Panc1 (cell line): ENCODE measurements around the gene BTBD17.

ENCODE experiments used
- TCF7L2 ChIP-seq: IDR thresholded peaks from 2 replicates; pipeline ENCODE4 v1.6.1; 2011; ENCODE audit warnings: mild to moderate bottlenecking, low read depth, low read length, inconsistent platforms
- TF ChIP-seq, protein P1 (sequence below): fragments of 450-650 bp; IDR thresholded peaks from 2 replicates; pipeline ENCODE4 v1.5.1; 2017; ENCODE audit warnings: mild to moderate bottlenecking

DNA sequence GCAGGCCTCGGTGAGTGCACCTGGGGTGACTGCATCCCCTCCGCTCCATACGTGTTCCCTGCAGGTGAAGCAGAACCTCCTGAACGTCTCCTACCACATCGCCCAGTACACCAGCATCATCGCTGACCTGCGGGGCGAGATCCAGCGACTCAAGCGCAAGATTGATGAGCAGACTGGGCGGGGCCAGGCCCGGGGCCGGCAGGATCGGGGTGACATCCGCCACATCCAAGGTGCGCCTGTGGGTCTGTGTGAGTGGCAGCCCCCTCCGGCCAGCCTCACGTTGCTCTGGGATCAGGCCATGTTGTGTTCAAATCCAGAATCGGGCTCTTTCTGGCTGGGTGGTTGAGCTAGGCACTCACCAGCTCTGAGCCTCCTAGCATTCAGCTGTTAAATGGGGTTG, 12.5 kb downstream of the BTBD17 start:
- TF ChIP-seq, protein P1, sequence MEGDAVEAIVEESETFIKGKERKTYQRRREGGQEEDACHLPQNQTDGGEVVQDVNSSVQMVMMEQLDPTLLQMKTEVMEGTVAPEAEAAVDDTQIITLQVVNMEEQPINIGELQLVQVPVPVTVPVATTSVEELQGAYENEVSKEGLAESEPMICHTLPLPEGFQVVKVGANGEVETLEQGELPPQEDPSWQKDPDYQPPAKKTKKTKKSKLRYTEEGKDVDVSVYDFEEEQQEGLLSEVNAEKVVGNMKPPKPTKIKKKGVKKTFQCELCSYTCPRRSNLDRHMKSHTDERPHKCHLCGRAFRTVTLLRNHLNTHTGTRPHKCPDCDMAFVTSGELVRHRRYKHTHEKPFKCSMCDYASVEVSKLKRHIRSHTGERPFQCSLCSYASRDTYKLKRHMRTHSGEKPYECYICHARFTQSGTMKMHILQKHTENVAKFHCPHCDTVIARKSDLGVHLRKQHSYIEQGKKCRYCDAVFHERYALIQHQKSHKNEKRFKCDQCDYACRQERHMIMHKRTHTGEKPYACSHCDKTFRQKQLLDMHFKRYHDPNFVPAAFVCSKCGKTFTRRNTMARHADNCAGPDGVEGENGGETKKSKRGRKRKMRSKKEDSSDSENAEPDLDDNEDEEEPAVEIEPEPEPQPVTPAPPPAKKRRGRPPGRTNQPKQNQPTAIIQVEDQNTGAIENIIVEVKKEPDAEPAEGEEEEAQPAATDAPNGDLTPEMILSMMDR, result no peak
- no peak for TF ChIP-seq TCF7L2
